GM18861 (cell line): ENCODE data around the gene STRIT1.
"Not testable (repeated sequence)": the region's sequence is repeated elsewhere in the genome, so short reads cannot be mapped to it uniquely, and the experiment has no call there.

Source experiments
- ATAC-seq: cut with Tn5 transposase; IDR thresholded peaks from one replicate; pipeline ENCODE4 v1.9.1; 2021; ENCODE audit not compliant: unreplicated experiment

STRIT1 gene

DNA sequence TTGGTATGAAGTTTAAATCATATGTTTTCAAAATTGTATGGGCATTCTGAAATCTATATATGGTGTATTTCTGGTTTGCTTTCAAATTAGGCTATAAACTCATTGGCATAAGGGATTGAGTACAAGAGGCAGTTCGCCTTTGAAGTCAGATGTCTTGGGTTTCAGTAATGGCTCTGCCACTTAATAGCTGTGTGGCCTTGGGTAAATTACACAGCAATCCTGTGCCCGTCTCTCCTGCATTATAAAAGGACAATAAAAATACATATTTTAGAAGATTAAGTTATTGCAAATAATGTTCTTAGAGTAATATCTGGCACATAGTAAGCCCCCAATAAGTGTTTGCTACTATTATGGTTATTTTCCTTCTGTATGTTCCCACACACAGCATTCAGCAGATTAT is 20.4 kb upstream of the STRIT1 start:
- no peak for ATAC-seq

GRCh38 chr3:155313300-155313699 is 19.8 kb upstream of the STRIT1 start:
- ATAC-seq = no peak

DNA sequence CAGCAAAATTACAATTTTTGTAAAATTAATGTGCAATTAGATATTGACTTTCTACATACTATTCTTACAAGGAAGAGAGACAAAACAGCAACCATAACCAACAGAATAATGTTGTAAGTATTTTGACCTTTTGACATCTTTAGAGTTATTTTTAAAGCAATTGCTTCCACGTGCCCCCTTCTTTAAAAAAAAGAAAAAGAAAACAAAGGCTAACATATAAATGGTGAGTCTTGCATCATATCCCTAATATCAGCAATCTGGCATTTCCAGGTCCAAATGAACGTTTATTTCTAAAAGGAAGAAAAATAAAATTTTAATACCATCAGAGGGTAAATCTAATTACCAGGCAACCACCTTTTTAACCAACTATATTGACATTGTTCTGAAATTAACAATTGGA is 19.3 kb upstream of the STRIT1 start:
- ATAC-seq = no peak

DNA sequence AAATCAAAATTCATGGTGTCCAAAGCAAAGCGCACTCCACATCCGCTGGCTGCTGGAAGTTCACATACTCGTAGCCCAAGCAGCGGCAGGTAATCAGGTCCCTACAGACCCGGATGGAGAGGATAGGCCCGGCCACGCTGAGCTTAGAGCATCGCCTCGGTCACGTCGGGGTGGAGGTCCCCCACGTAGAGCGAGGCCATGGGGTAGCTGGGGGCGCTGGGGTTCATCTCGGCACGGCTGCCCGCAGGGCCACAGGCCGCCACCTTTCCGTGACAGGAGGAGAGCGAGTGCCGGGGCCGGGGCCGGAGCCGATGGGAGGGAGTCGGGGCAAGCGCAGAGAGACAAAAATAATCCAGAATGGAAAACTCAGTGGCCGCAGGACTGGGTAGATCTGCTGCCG is 16.1 kb upstream of the STRIT1 start:
- no peak for ATAC-seq

GRCh38 chr3:155308831-155309230 is 15.3 kb upstream of the STRIT1 start:
- no peak for ATAC-seq

DNA sequence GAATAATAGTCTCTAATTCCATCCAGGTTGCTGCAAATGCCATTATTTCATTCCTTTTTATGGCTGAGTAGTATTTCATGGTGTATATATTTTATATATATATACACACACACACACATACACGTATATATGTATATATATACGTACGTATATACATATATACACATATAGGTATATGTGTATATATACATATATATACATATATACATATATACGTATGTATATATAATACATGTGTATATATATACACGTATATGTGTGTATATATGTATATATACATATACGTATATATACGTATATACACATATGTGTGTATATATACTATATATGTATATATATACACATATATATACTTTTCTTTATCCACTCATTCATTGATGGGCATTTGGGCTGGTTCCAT is 13.7 kb upstream of the STRIT1 start:
- no peak for ATAC-seq

- no peak for ATAC-seq
These were observed 10.9 kb upstream of the STRIT1 start for GRCh38 chr3:155304394-155304793.

GRCh38 chr3:155303540-155304097 is 10.1 kb upstream of the STRIT1 start:
- ATAC-seq = no peak

DNA sequence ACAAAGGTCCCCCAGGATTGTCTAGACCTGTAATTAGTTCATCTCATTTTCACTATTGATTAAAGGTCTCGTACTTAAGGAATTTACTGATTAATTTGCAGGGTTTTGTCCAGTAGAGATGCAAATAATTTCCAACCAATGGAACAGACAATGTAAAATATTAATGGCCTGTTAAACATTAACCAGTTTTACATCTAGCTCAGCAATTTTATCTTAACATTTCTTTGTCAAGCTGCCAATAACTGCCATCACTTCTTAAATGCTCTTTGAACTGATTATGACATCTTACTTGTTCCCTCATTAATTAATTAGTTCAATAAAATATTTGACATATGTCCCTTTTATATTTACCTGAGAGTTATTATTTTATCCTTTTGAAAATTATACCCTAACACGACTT is 9.4 kb upstream of the STRIT1 start:
- ATAC-seq = no peak

DNA sequence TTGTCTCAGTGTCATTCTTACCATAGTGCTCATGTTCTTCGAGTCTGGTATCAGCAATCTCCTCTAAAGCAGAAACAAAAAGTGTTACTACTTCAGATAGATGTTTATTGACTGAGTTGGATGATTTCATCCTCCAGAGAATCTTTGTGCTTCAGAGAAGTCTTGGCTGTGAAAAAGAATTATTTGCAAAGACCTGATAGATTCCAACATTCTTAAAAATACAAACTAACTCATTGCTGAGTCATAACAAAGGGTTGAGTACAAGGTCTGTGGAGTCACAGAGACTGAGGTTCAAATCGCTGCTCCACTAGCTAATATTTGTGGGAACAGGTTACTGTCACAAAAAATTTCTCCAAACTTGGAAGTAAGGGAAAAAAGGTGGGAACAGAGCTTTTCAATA is 9.0 kb upstream of the STRIT1 start:
- no peak for ATAC-seq

DNA sequence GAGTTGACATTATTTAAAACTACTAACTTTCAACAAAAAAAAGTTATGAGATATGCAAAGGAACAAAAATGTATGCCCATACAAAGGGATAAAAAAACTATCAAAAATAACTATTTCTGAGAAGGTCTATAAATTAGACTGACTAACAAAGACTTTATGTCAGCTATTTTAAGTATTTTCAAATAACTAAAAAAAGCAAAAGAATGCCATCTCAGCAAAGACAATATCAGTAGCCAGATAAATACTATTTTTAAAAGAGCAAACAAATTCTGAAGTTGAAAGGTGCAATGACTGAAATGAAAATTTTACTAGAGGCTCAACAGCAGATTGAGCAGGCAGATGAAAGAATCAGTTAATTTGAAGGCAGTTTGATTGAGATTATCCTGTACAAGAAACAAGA is 3.6 kb upstream of the STRIT1 start:
- ATAC-seq = no peak

- no peak for ATAC-seq
These were observed 2.9 kb upstream of the STRIT1 start for GRCh38 chr3:155296413-155296812.

DNA sequence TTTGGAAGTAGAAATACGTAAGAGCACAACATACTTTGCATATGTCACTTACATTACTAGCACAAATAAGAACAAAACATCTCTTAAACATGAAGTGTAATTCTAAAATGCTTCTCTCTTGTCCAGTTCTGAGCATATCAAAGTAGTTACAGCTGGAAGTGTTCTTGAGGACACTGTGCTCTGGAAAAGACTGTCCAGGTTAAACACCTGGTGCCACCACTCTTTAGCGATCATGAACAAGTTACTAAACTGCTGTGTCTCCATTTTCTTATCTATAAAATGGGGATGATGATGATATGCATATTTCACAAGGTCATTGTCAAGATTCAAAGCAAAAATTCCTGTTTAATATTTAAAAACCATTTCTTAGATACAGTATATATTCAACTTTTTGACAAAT is 790 bp downstream of the STRIT1 start:
- ATAC-seq = no peak

- no peak for ATAC-seq
These were observed 1.4 kb downstream of the STRIT1 start for GRCh38 chr3:155292133-155292532.

GRCh38 chr3:155286736-155287135 is 6.7 kb downstream of the STRIT1 start:
- no peak for ATAC-seq

DNA sequence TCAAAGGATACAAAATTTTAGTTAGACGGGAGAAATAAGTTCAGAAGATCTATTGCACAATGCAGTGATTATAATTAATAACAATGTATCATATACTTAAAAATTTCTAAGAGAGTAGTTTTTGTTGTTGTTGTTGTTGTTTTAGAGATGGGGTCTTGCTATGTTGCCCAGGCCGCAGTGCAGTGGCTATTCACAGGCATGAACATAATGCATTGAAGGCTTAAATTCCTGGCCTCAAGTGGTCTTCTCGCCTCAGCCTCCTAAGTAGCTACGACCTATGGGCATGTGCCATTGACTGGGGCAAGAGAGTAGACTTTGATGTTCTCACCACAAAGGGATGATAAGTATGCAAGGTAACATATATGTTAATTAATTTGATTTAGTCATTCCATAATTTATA is 7.5 kb downstream of the STRIT1 start:
- no peak for ATAC-seq

DNA sequence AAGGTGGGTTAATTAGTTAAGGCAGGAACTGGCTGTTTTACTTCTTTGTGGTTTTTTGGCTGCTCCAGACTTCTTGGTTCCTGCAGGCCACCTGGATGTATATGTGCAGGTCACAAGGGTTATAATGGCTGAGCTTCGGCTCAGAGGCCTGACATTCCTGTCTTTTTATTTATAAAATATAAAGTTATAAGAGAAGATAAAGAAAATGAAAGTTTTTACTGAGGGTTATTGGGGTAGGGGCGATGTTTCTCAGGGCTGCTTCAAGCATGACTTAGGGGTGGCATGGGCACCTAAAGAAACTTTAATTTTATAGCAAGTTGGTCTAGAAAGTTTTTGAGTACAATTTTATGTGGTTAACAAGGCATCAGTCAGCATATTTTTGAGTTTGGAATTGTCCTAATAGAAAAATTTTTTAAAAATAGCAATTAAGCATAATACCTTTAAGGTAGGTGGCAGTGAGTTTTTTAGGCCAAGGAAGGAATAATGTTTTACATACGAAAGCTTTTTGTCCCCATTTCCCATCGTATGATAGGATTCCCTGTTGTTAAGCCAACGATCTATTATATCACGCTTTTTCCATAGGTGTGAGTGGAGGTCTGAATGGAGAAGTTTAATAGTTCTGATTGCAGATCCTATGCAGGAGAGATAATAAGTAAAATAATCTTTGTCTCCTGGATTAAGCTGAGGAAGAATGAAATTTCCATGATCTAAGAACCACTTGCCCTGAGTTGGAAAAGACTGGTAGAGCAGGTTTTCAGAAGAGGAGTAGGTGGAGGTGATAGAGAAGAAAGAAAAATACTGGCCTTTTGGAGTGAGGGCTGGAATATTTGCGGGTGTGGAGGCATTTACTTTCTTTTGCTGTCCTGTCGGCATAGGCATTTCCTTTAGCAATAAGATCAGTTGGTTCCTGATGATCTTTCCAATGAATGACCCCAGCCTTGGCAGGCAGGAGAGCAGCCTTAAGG is 10.1 kb downstream of the STRIT1 start:
- ATAC-seq = no peak

GRCh38 chr3:155282385-155283091 is 10.9 kb downstream of the STRIT1 start:
- no peak for ATAC-seq

GRCh38 chr3:155281912-155282311 is 11.6 kb downstream of the STRIT1 start:
- no peak for ATAC-seq

GRCh38 chr3:155276089-155276488 is 17.4 kb downstream of the STRIT1 start:
- ATAC-seq = not testable (repeated sequence)

GRCh38 chr3:155275159-155275754 is 18.2 kb downstream of the STRIT1 start:
- not testable (repeated sequence) for ATAC-seq
